Activated naive CD8-positive, alpha-beta T cell treated with anti-CD3 and anti-CD28 coated beads, Interleukin-2, amount 50 U/mL, for 24 hours (primary cell): ENCODE results near the gene RTP2.
A peak's percentile ranks its signal among the peaks of the same experiment; 100 is the strongest.
"Not testable (repeated sequence)": the region's sequence is repeated elsewhere in the genome, so short reads cannot be mapped to it uniquely, and the experiment has no call there.

Experiments used
- ATAC-seq: fragments of 150-1000 bp; cut with Tn5 transposase; one replicate; pipeline ENCODE4 v1.10.0; 2021
- DNase-seq: peaks from one replicate; pipeline ENCODE4 v3.0.0; 2021
- H3K27ac Mint-ChIP-seq: one replicate; pipeline ENCODE4 v1.8.0; 2021; ENCODE audit warnings: mild to moderate bottlenecking, mixed read lengths
- H3K27me3 Mint-ChIP-seq: one replicate; pipeline ENCODE4 v1.8.0; 2021; ENCODE audit warnings: mixed read lengths
- H3K36me3 Mint-ChIP-seq: one replicate; pipeline ENCODE4 v1.8.0; 2021; ENCODE audit warnings: low read depth, mixed read lengths
- H3K4me1 Mint-ChIP-seq: one replicate; pipeline ENCODE4 v1.8.0; 2021; ENCODE audit warnings: mixed read lengths
- H3K4me3 Mint-ChIP-seq: one replicate; pipeline ENCODE4 v1.8.0; 2021; ENCODE audit warnings: mild to moderate bottlenecking, moderate library complexity, mixed read lengths
- H3K9me3 Mint-ChIP-seq: one replicate; pipeline ENCODE4 v1.8.0; 2021; ENCODE audit warnings: mixed read lengths

Gene RTP2

DNA sequence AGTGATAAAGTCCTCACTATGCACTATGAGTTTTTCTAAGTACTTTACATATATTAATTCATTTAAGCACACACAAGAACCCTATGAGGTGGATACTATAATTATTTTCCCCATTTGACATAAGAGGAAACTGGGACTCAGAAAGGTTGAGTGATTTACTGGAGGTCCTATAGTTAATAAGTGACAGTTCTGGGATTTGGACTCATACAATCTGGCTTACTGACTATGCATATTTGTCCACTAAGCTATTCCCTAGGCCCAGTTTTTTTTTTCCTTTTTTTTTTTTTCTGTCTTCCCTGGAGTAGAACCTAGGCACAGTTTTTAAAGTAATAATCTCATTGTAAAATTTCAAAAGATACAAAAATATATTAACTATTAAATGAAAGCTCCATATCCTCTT, 6.3 kb upstream of the RTP2 start:
- Mint-ChIP-seq H3K9me3 (no peaks in the 10 kb centered on the region), H3K4me3 (no peak overlapping the region), H3K27me3 (no peaks in the 10 kb centered on the region), H3K4me1 (no peaks in the 10 kb centered on the region), H3K27ac (no peak overlapping the region), H3K36me3 (no peaks in the 10 kb centered on the region)
- no peak for ATAC-seq
- no peak for DNase-seq

DNA sequence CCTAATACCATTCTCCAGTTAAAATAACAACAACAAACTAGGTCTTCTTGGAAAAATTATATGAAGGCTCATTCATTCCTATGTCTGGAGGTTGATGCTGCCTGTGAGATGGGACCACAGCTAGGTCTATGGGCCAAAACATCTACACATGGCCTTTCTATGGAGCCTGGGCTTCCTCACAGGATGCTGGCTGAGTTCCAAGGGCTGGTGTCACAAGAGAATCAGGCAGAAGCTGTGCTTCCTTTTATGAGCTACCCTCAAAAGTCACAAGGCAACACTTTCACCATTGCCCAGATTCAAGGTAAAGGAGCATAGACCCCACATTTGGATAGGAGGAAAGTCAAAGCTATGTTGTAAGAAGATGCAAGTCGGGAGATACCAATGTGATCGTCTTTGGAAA, 4.6 kb upstream of the RTP2 start:
- ATAC-seq, result no peak
- no peaks in the 10 kb centered on the region for H3K9me3 Mint-ChIP-seq
- H3K36me3 Mint-ChIP-seq, result no peaks in the 10 kb centered on the region
- H3K4me1 Mint-ChIP-seq, result no peaks in the 10 kb centered on the region
- no peaks in the 10 kb centered on the region for H3K27me3 Mint-ChIP-seq
- no peak for DNase-seq
- H3K4me3 Mint-ChIP-seq, result no peak overlapping the region
- no peak overlapping the region for H3K27ac Mint-ChIP-seq

DNA sequence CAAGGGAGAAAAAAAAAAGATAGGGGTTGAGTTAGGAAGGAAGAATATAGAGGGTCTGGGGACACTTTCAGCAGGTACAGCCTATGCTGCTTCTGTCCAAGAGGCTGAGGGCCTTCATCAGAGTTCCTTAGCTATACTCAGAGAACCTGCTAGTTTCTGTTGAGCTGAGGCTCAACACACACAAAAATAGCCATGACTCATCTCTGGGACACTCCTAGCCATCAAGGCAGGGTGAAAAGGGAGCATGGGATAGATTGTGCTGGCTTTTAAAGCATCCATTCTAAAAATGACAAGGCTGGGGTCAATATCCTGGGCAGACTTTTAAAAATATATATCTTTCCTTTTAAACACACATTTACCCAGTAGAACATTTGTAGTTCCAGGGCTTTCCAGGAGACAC, 2.8 kb upstream of the RTP2 start:
- Mint-ChIP-seq H3K4me3 (no peak overlapping the region), H3K9me3 (no peaks in the 10 kb centered on the region), H3K36me3 (no peaks in the 10 kb centered on the region), H3K27ac (no peak overlapping the region), H3K27me3 (no peaks in the 10 kb centered on the region), H3K4me1 (no peaks in the 10 kb centered on the region)
- ATAC-seq, result no peak
- no peak for DNase-seq

DNA sequence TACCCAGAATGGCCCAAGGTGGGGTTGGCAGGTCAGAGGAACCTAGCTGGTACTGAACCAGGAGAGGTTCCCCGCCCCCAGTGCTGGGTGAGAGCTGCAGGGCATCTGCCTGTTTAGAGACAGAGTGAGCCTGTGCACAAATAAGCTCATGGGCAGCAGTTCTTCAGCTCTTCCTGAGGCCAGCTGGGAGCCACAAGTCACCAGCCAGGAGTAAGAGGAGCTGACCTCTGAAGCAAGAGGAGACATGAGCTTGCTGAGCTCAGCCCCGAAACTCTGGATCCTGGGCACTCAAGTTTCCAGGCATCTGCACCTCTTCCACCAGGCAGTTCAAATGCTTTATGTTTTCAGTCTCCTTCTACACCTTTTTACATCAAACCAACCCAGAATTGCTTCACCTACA, 2.1 kb downstream of the RTP2 start:
- no peaks in the 10 kb centered on the region for H3K36me3 Mint-ChIP-seq

DNA sequence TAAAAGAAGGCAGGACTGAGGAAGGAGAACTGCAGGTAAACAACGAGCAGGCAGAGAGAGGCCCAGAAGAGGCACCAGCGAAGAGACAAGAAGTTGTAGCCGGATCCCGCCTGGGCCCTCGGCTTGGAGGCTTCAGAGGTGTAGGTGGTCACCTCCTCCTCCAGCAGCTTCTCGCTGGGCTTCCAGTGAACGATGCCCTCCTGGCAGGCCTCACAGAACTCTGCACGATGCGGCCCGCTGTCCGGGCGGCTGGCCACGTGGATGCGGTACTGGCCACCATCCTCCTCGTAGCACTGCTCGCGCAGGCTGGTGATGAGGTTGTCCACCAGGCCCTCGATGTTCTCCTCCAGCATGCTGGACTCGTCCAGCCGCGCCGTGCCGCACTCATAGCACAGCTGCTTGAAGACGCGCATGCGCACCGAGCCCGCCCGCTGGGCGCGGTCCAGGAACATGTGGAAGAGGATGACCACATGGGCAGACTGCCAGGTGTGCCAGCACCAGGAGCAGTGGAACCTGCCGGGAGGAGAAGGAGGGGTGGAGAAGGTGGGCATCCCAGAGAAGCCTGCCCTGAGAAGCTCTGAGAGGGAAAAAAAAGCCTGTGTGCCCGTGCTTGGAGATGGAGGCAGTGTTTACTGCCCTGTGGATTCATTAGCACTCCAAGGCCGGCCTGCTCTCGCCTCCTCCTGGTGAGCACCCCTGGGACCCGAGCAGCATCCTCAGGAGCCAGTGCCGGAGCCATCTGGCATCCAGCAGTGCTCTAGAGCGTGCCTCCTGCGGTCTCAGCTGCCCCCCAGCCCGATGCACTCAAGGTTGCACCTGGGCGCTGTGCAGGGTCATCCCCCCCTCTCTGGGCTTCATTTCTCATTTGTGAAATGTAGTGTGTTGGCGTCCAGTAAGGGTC, 3.6 kb downstream of the RTP2 start:
- Mint-ChIP-seq H3K9me3 (no peaks in the 10 kb centered on the region), H3K4me3 (no peak overlapping the region), H3K27ac (no peak overlapping the region), H3K36me3 (no peaks in the 10 kb centered on the region), H3K4me1 (no peaks in the 10 kb centered on the region), H3K27me3 (peaks cover 15% of the 10 kb centered on the region)
- ATAC-seq, result no peak
- no peak for DNase-seq

More for the DNA sequence above, 2.1 kb downstream of the RTP2 start:
- no peak for DNase-seq
- no peaks in the 10 kb centered on the region for H3K9me3 Mint-ChIP-seq
- no peak overlapping the region for H3K4me3 Mint-ChIP-seq
- H3K27me3 Mint-ChIP-seq, result peaks cover 5% of the 10 kb centered on the region
- no peak for ATAC-seq
- H3K4me1 Mint-ChIP-seq, result no peaks in the 10 kb centered on the region
- H3K27ac Mint-ChIP-seq, result no peak overlapping the region

DNA sequence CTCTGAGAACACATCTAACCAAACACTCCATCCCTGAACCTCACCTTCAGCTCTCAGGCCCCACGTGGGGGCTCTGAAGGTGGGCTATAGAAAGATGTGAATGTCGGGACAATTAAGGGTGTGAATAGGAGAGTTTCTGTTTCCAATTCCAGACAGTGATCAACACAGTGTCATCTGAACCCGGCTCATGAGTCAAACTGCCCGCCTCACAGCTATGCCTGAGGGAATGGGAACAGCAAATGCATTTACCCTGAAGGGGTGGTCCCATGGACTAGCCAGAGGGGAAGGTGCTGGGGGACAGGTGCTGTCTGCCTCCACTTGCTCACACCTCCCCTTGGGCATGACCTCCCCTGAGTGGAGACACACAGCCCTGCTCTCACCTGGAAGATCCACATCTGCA, 6.3 kb downstream of the RTP2 start:
- ATAC-seq (no peak), DNase-seq (no peak)
- no peaks in the 10 kb centered on the region for H3K9me3 Mint-ChIP-seq
- peaks cover 29% of the 10 kb centered on the region for H3K27me3 Mint-ChIP-seq
- no peak overlapping the region for H3K4me3 Mint-ChIP-seq
- no peaks in the 10 kb centered on the region for H3K36me3 Mint-ChIP-seq
- no peaks in the 10 kb centered on the region for H3K4me1 Mint-ChIP-seq
- no peak overlapping the region for H3K27ac Mint-ChIP-seq

DNA sequence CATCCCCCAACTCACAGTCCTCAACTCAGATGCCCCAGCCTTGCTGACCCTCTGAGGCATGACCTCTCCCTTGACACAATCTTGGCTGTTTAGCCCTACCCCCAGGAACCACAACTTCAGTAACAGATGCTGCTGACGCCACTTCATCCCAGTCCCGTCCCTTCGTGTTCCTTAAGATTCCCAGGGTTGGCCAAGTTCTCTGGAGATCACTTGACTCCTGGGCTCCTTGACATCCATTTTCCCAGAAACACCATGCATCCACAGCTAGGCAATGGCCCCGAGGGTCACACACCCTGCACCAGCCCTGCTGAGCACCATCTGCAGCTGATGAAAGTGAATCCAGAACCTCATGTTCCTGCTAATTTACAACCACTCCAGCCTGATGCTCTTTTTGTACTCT, 6.9 kb downstream of the RTP2 start:
- ATAC-seq (no peak), DNase-seq (no peak)
- Mint-ChIP-seq H3K4me1 (no peaks in the 10 kb centered on the region), H3K27ac (no peak overlapping the region), H3K27me3 (peaks cover 31% of the 10 kb centered on the region), H3K4me3 (no peak overlapping the region), H3K9me3 (no peaks in the 10 kb centered on the region), H3K36me3 (no peaks in the 10 kb centered on the region)

DNA sequence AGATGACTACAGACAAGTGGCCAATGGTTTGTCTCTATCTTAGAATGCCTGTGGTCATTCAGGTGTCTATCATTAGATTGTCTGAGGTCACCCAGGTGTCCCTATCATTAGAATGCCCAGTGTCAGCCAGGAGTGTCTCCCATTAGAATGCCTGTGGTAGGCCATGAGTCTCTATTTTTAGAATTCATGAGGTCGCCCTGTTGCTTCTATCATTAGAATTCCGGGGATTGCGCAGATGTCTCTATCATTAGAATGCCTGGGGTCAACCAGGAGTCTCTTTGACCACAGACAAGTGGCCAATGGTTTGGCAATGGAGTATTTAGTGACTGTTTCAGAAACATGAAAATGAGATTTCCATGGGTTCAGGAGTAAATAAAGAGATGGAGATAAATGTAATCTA, 7.6 kb downstream of the RTP2 start:
- H3K36me3 Mint-ChIP-seq, result no peaks in the 10 kb centered on the region
- H3K27me3 Mint-ChIP-seq, result peaks cover 33% of the 10 kb centered on the region
- ATAC-seq (no peak), DNase-seq (no peak)
- H3K4me3 Mint-ChIP-seq, result no peak overlapping the region
- H3K4me1 Mint-ChIP-seq, result no peaks in the 10 kb centered on the region
- no peak overlapping the region for H3K27ac Mint-ChIP-seq
- H3K9me3 Mint-ChIP-seq, result no peaks in the 10 kb centered on the region

DNA sequence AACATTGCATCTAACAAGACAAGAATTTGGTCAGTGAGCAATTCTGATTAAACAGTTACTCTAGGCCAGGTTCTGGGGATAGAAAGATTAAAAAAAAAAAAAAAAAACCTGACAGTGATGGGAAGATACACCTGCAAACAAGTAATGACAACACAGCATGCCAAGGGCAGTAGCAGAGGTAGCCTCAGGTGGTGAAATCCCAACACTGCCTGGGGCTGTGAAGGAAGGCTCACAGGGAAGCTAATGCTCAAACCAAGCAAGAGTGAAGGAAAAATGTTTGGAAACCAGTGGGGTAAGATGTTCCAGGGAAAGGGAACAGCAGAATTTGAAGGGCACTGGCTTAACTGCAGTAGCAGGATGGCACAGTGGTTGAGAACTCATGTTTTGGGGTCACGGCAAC, 8.9 kb downstream of the RTP2 start:
- ATAC-seq (no peak), DNase-seq (no peak)
- Mint-ChIP-seq H3K9me3 (no peaks in the 10 kb centered on the region), H3K4me1 (no peaks in the 10 kb centered on the region), H3K4me3 (no peak overlapping the region), H3K27me3 (peaks cover 39% of the 10 kb centered on the region), H3K36me3 (no peaks in the 10 kb centered on the region), H3K27ac (no peak overlapping the region)

DNA sequence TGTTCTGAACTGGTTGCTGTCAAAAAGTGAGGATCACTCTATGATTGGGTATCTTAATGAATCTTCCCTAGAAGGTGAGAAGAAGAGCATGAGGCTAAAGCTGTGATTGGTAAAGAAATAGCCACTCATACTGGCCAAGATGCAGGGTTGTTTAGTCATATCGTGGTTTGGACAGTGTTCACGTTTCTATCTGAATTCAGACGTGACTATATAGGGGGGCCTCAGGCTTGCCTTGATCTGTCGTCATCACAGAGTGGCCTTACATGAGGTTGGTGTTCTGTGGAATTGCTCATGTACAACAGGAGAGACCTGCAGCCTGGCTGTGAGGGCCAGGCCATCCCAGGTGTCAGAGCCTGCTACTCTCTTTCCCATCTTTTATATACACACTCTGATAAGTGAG, 12.4 kb downstream of the RTP2 start:
- Mint-ChIP-seq H3K4me1 (no peaks in the 10 kb centered on the region), H3K27ac (no peak overlapping the region), H3K36me3 (no peaks in the 10 kb centered on the region), H3K9me3 (peaks cover 13% of the 10 kb centered on the region), H3K27me3 (peaks cover 43% of the 10 kb centered on the region), H3K4me3 (no peak overlapping the region)
- no peak for DNase-seq
- peak; percentile 36 for ATAC-seq

DNA sequence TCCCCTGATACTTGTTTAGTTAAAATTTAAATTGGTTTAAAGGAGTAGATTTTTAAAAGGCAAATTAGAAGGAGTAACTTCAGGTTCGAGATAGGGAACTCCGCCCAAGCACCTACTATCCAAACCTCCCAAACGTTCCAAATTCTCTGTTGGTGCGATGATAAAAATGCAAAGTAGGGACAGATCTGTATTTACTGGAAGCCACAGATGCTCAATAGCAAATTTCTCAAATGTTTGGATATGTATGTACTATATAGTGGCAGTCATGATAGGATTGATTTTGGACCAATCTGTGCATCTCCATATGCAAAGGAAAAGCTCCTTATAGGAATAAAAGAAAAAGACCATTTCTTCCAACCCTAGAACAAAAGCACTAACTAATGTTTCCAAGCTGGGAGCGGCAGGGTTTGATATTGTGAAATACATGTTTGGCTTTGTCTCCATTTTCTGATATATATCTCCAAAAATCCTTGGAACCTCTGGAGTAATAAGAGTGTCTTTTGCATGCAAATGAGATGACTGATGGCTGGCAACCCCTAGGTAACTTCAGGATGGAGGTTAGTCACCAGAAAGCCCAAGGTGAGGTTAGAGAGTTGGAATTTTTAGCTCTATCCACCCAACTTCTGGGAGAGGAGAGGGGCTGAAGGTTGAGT, 15.6 kb downstream of the RTP2 start:
- H3K27me3 Mint-ChIP-seq, result peaks cover 41% of the 10 kb centered on the region
- no peak overlapping the region for H3K4me3 Mint-ChIP-seq
- no peak for ATAC-seq
- peaks cover 8% of the 10 kb centered on the region for H3K4me1 Mint-ChIP-seq
- no peak for DNase-seq
- H3K9me3 Mint-ChIP-seq, result peaks cover 19% of the 10 kb centered on the region
- H3K36me3 Mint-ChIP-seq, result no peaks in the 10 kb centered on the region
- no peak overlapping the region for H3K27ac Mint-ChIP-seq

DNA sequence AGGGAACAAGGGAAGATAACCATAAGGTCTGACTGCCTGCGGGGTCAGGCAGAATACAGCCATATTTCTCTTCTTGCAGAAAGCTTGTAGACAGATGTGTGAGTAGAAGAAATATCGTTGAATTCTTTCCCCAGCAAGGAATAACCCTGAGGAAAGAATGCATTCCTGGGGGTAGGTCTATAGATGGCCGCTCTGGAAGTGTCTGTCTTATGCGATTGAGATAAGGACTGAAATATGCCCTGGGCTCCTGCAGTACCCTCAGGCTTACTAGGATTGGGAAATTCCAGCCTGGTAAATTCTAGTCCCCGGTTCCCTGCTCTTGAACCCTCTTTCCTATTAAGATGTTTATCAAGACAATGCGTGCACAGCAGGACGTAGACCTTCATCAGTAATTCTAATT, 16.4 kb downstream of the RTP2 start:
- H3K9me3 Mint-ChIP-seq, result peaks cover 19% of the 10 kb centered on the region
- DNase-seq, result no peak
- H3K27me3 Mint-ChIP-seq, result peaks cover 38% of the 10 kb centered on the region
- no peak for ATAC-seq
- no peaks in the 10 kb centered on the region for H3K36me3 Mint-ChIP-seq
- H3K4me3 Mint-ChIP-seq, result no peak overlapping the region
- no peak overlapping the region for H3K27ac Mint-ChIP-seq
- H3K4me1 Mint-ChIP-seq, result peaks cover 8% of the 10 kb centered on the region

DNA sequence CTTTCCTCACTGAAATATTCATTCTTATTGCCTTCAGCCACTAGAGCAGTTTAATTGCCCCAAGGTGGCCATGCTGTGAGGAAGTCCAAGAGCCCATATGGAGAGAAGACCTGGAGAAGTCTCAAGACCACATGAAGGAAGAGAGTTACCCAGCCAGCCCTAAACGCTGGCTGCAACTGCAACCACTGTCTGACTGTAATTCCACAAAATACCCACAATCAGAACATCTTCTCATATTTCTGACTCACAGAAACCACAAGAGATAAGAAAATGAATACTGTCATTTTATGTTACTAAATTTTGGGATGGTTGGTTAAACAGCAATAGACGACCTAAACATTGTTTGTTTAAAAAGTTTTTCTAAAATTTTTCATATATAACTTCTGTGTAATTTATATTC, 17.5 kb downstream of the RTP2 start:
- H3K4me3 Mint-ChIP-seq, result no peak overlapping the region
- no peaks in the 10 kb centered on the region for H3K36me3 Mint-ChIP-seq
- peak; percentile 9 for DNase-seq
- H3K27ac Mint-ChIP-seq, result no peak overlapping the region
- H3K9me3 Mint-ChIP-seq, result peaks cover 19% of the 10 kb centered on the region
- H3K4me1 Mint-ChIP-seq, result peaks cover 8% of the 10 kb centered on the region
- peaks cover 41% of the 10 kb centered on the region for H3K27me3 Mint-ChIP-seq
- peak; percentile 76 for ATAC-seq

DNA sequence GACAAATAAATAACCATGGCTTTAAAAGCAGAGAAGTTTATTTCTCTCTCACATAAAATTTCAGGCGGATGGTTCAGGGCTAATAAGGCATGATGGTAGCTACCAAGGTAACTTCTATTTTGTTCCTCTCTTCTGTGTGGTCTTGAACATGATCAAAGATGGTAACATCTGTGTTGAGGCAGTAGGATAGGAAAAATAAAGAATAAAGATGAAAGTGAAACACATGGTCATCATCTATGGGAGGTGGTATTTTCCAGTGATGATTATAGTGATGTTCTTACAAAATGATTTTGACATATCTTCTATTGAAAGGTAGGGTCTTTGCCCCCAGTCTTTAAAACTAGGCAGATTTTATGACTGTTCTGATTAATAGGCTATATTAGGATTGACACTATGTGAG, 17.9 kb downstream of the RTP2 start:
- H3K27me3 Mint-ChIP-seq, result peaks cover 43% of the 10 kb centered on the region

DNA sequence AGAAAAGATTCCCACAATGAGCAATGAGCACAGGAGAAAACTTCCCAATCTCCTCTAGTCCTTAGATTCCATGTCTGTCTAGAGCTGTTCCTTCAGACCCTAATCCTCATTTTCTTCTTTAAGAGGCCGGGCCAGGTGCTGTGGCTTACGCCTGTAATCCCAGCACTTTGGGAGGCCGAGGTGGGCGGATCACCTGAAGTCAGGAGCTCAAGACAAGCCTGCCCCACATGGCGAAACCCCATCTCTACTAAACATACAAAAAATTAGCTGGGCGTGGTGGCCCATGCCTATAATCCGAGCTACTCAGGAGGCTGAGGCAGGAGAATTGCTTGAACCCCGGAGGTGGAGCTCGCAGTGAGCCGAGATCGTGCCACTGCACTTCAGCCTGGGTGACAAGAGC, 20.6 kb downstream of the RTP2 start:
- H3K27me3 Mint-ChIP-seq, result peaks cover 42% of the 10 kb centered on the region
- not testable (repeated sequence) for H3K4me3 Mint-ChIP-seq

More for the DNA sequence above, 17.9 kb downstream of the RTP2 start:
- Mint-ChIP-seq H3K36me3 (no peaks in the 10 kb centered on the region), H3K27ac (no peak overlapping the region), H3K9me3 (peaks cover 19% of the 10 kb centered on the region), H3K4me3 (no peak overlapping the region), H3K4me1 (peaks cover 8% of the 10 kb centered on the region)
- ATAC-seq (peak; percentile 42), DNase-seq (no peak)

More for the DNA sequence above, 20.6 kb downstream of the RTP2 start:
- not testable (repeated sequence) for H3K36me3 Mint-ChIP-seq, H3K4me1 Mint-ChIP-seq, DNase-seq, H3K27ac Mint-ChIP-seq, ATAC-seq
- peaks cover 18% of the 10 kb centered on the region for H3K9me3 Mint-ChIP-seq
